HepG2 (cell line): ENCODE measurements around the gene CDC34. TPM values are rescaled to one million over a fixed set of nuclear protein-coding genes. Genes with fewer than 3 reads are reported as not detected.

ENCODE experiments used
- FOXP1 ChIP-seq, 2 experiments: fragments of 450-650 bp in 1 of 2; IDR thresholded peaks; 2 replicates each; pipeline ENCODE4 v1.6.1; 2017 to 2018; ENCODE audit warnings: antibody characterized with exemption in 1 of 2
- FOXP4 ChIP-seq: sonication (generic); formaldehyde crosslinking; IDR thresholded peaks from 2 replicates; pipeline ENCODE4 v1.4.0; 2020; ENCODE audit warnings: missing genetic modification reagents
- KMT2B ChIP-seq: IDR thresholded peaks from 2 replicates; pipeline ENCODE4 v1.6.1; 2016; ENCODE audit warnings: missing genetic modification reagents, missing compliant biosample characterization
- PAF1 ChIP-seq: IDR thresholded peaks from 2 replicates; pipeline ENCODE4 v1.6.1; 2016; ENCODE audit warnings: missing genetic modification reagents, missing compliant biosample characterization
- POGZ ChIP-seq: sonication (generic); formaldehyde crosslinking; IDR thresholded peaks from 2 replicates; pipeline ENCODE4 v1.4.0; 2020; ENCODE audit warnings: mild to moderate bottlenecking, missing genetic modification reagents
- SIX1 ChIP-seq: sonication (generic); formaldehyde crosslinking; IDR thresholded peaks from 2 replicates; pipeline ENCODE4 v1.4.0; 2020; ENCODE audit warnings: missing genetic modification reagents, borderline replicate concordance
- SMC3 ChIP-seq: IDR thresholded peaks from 2 replicates; pipeline ENCODE4 v1.6.1; 2011; ENCODE audit warnings: low read length, improper control_type of control experiment
- UBTF ChIP-seq: sonication (generic); formaldehyde crosslinking; IDR thresholded peaks from 2 replicates; pipeline ENCODE4 v1.4.0; 2020; ENCODE audit warnings: mild to moderate bottlenecking, missing genetic modification reagents
- ZBTB1 ChIP-seq: sonication (generic); formaldehyde crosslinking; IDR thresholded peaks from 2 replicates; pipeline ENCODE4 v1.4.0; 2020; ENCODE audit warnings: missing genetic modification reagents, borderline replicate concordance
- ZBTB42 ChIP-seq: sonication (generic); formaldehyde crosslinking; IDR thresholded peaks from 2 replicates; pipeline ENCODE4 v1.5.0; 2020; ENCODE audit warnings: mild to moderate bottlenecking, missing genetic modification reagents
- ZNF143 ChIP-seq: sonication (generic); formaldehyde crosslinking; IDR thresholded peaks from 2 replicates; pipeline ENCODE4 v1.4.0; 2020; ENCODE audit warnings: missing genetic modification reagents
- ZNF180 ChIP-seq: sonication (generic); formaldehyde crosslinking; IDR thresholded peaks from 2 replicates; pipeline ENCODE4 v1.4.0; 2020; ENCODE audit warnings: low read depth, missing genetic modification reagents, borderline replicate concordance
- ZNF710 ChIP-seq: sonication (generic); formaldehyde crosslinking; IDR thresholded peaks from 2 replicates; pipeline ENCODE4 v1.5.0; 2020; ENCODE audit warnings: mild to moderate bottlenecking, missing genetic modification reagents, borderline replicate concordance
- polyA plus RNA-seq, 8 experiments: library from polyadenylated mRNA; depleted of rRNA in 3 of 8; stranded (reverse) in 7 of 8; unstranded in 1 of 8; fragments of >200 nt; fragmentation: Illumina TruSeq in 4 of 8; extraction: Trizol in 4 of 8; gene quantifications; 2 replicates each; pipeline versions ENCODE4 v1.2.1 to v1.2.3, GENCODE V29; 2011 to 2016; ENCODE audit warnings: low read depth in 4 of 8, missing spikeins in 1 of 8, mixed read lengths in 1 of 8; ENCODE audit not compliant: insufficient read depth in 1 of 8
- total RNA-seq, 5 experiments: library from RNA; depleted of rRNA; stranded (reverse); fragments of >200 nt; fragmentation: Illumina TruSeq; extraction: Trizol; gene quantifications; 2 replicates each; pipeline ENCODE4 v1.2.3, GENCODE V29; 2016; ENCODE audit warnings: low read depth in 1 of 5
- TF ChIP-seq, protein P1 (sequence below): sonication (generic); formaldehyde crosslinking; IDR thresholded peaks from 2 replicates; pipeline ENCODE4 v1.4.0; 2020; ENCODE audit warnings: mild to moderate bottlenecking, missing genetic modification reagents
- TF ChIP-seq, protein P2 (sequence below): sonication (generic); formaldehyde crosslinking; IDR thresholded peaks from 2 replicates; pipeline ENCODE4 v1.5.1; 2020; ENCODE audit warnings: mild to moderate bottlenecking, missing genetic modification reagents, moderate library complexity
- TF ChIP-seq, protein P3 (sequence below): sonication (generic); formaldehyde crosslinking; IDR thresholded peaks from 2 replicates; pipeline ENCODE4 v1.4.0; 2020; ENCODE audit warnings: missing genetic modification reagents
- TF ChIP-seq, protein P4 (sequence below): sonication (generic); formaldehyde crosslinking; IDR thresholded peaks from 2 replicates; pipeline ENCODE4 v1.5.0; 2020; ENCODE audit warnings: mild to moderate bottlenecking, low read depth, missing genetic modification reagents, borderline replicate concordance

Gene CDC34
- total and polyA plus RNA-seq, 2 of the 13 experiments (the other 11 are each of a cell fraction or from before 2014, with no cell fraction given): 138 to 150 TPM

GRCh38 chr19:576768-577438 is 45.3 kb downstream of the CDC34 start (continued):
- no peak for TF ChIP-seq ZBTB42 (CRISPR knock-in tag)
- TF ChIP-seq SIX1 (CRISPR knock-in tag): no peak
- TF ChIP-seq FOXP4 (CRISPR knock-in tag): no peak
- TF ChIP-seq KMT2B (CRISPR knock-in tag): no peak
- no peak for TF ChIP-seq SMC3
- no peak for TF ChIP-seq ZNF143 (CRISPR knock-in tag)
- no peak for TF ChIP-seq ZNF710
- TF ChIP-seq, protein P1, sequence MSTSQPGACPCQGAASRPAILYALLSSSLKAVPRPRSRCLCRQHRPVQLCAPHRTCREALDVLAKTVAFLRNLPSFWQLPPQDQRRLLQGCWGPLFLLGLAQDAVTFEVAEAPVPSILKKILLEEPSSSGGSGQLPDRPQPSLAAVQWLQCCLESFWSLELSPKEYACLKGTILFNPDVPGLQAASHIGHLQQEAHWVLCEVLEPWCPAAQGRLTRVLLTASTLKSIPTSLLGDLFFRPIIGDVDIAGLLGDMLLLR (CRISPR knock-in tag): no peak
- no peak for TF ChIP-seq PAF1
- no peak for TF ChIP-seq UBTF (CRISPR knock-in tag)
- no peak for TF ChIP-seq ZNF180 (CRISPR knock-in tag)
- TF ChIP-seq, protein P2, sequence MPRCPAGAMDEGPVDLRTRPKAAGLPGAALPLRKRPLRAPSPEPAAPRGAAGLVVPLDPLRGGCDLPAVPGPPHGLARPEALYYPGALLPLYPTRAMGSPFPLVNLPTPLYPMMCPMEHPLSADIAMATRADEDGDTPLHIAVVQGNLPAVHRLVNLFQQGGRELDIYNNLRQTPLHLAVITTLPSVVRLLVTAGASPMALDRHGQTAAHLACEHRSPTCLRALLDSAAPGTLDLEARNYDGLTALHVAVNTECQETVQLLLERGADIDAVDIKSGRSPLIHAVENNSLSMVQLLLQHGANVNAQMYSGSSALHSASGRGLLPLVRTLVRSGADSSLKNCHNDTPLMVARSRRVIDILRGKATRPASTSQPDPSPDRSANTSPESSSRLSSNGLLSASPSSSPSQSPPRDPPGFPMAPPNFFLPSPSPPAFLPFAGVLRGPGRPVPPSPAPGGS (CRISPR knock-in tag): no peak
- no peak for TF ChIP-seq ZBTB1
- TF ChIP-seq POGZ (CRISPR knock-in tag): no peak
- TF ChIP-seq, protein P3, sequence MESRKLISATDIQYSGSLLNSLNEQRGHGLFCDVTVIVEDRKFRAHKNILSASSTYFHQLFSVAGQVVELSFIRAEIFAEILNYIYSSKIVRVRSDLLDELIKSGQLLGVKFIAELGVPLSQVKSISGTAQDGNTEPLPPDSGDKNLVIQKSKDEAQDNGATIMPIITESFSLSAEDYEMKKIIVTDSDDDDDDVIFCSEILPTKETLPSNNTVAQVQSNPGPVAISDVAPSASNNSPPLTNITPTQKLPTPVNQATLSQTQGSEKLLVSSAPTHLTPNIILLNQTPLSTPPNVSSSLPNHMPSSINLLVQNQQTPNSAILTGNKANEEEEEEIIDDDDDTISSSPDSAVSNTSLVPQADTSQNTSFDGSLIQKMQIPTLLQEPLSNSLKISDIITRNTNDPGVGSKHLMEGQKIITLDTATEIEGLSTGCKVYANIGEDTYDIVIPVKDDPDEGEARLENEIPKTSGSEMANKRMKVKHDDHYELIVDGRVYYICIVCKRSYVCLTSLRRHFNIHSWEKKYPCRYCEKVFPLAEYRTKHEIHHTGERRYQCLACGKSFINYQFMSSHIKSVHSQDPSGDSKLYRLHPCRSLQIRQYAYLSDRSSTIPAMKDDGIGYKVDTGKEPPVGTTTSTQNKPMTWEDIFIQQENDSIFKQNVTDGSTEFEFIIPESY (CRISPR knock-in tag): peak; percentile 80
- TF ChIP-seq FOXP1 (IDR thresholded peaks at IDR 0.05): no peak
- TF ChIP-seq FOXP1 (CRISPR knock-in tag; IDR thresholded peaks at IDR 0.05): no peak
- TF ChIP-seq, protein P4, sequence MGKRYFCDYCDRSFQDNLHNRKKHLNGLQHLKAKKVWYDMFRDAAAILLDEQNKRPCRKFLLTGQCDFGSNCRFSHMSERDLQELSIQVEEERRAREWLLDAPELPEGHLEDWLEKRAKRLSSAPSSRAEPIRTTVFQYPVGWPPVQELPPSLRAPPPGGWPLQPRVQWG (CRISPR knock-in tag): no peak
